GM12878 (cell line): Measurements from ENCODE around the gene FOXP3. TPM values are rescaled to one million over a fixed set of nuclear protein-coding genes. Genes with fewer than 3 reads are reported as not detected.

Experiments used
- ATAC-seq: fragments of 200-7000 bp; cut with Tn5 transposase; 3 replicates; pipeline ENCODE4 v1.9.1; 2020; ENCODE audit warnings: mild to moderate bottlenecking, moderate library complexity
- BruUV-seq: library from RNA; stranded (reverse); fragments of 400-500 nt; replicated peaks from 2 replicates; lab custom pipeline; 2021; lab: Mats Ljungman, UMichigan
- CTCF ChIA-PET: fragments of 300-600 bp; sonication (Branson Sonifier 250); formaldehyde crosslinking; extraction: SDS; loops from one replicate; lab custom pipeline; 2021; ENCODE audit warnings: inconsistent platforms; lab: Yijun Ruan, JAX
- POLR2A ChIA-PET: fragments of 350-600 bp; formaldehyde crosslinking; extraction: SDS; loops from one replicate; lab custom pipeline; 2021; ENCODE audit warnings: inconsistent platforms; lab: Charles Lee
- RAD21 ChIA-PET: fragments of 300-600 bp; sonication (Branson Sonifier 250); formaldehyde crosslinking; loops from one replicate; lab custom pipeline; 2023; ENCODE audit warnings: antibody characterized with exemption; ENCODE audit not compliant: unreplicated experiment; lab: Charles Lee
- SMC1A ChIA-PET: fragments of 300-600 bp; sonication (Branson Sonifier 250); formaldehyde crosslinking; loops from one replicate; lab custom pipeline; 2023; ENCODE audit not compliant: unreplicated experiment, uncharacterized antibody; lab: Charles Lee
- DNase-seq: peaks from one replicate; pipeline ENCODE4 v3.0.0-alpha.2; 2011; ENCODE audit warnings: low read depth, low spot score
- FAIRE-seq: peaks from 3 replicates; lab custom pipeline; 2011; peaks lifted over from hg19 to GRCh38; lab: Jason Lieb, UNC
- H2AFZ ChIP-seq: 2 replicates; pipeline ENCODE4 v1.6.0; 2011; ENCODE audit warnings: low read depth, low read length, control low read depth; ENCODE audit not compliant: control insufficient read depth
- H3K27ac ChIP-seq: 2 replicates; pipeline ENCODE4 v1.5.1; 2011; ENCODE audit warnings: control low read depth; ENCODE audit not compliant: control insufficient read depth, insufficient read depth
- H3K27me3 ChIP-seq, 2 experiments: replicated peaks in 1 of 2; 2 replicates each; pipeline versions ENCODE4 v1.6.0 to v1.6.1; 2011; ENCODE audit warnings: low read length in 1 of 2; ENCODE audit not compliant: control insufficient read depth in 2 of 2, insufficient read depth in 2 of 2
- H3K36me3 ChIP-seq, 2 experiments: 2 replicates each; pipeline ENCODE4 v1.5.1; 2011; ENCODE audit warnings: low read length in 1 of 2; ENCODE audit not compliant: control insufficient read depth in 2 of 2, insufficient read depth in 2 of 2
- H3K4me1 ChIP-seq: 2 replicates; pipeline ENCODE4 v1.6.1; 2011; ENCODE audit warnings: mild to moderate bottlenecking, low read length, moderate library complexity, mixed read lengths; ENCODE audit not compliant: control insufficient read depth, insufficient read depth
- H3K4me2 ChIP-seq: 2 replicates; pipeline ENCODE4 v1.6.0; 2011; ENCODE audit warnings: control low read depth; ENCODE audit not compliant: control insufficient read depth, insufficient read depth
- H3K4me3 ChIP-seq: fragments of 200-600 bp; sonication (generic); 2 replicates; pipeline ENCODE4 v1.5.1; 2016
- H3K79me2 ChIP-seq: 2 replicates; pipeline ENCODE4 v1.6.0; 2011; ENCODE audit warnings: low read length; ENCODE audit not compliant: control insufficient read depth, insufficient read depth
- H3K9ac ChIP-seq: 2 replicates; pipeline ENCODE4 v1.8.0; 2011; ENCODE audit warnings: low read length, control low read depth, mixed read lengths; ENCODE audit not compliant: control insufficient read depth, insufficient read depth
- H3K9me3 ChIP-seq: replicated peaks from 3 replicates; pipeline ENCODE4 v1.5.1; 2011; ENCODE audit warnings: mild to moderate bottlenecking, low read length; ENCODE audit not compliant: control insufficient read depth, insufficient read depth
- H4K20me1 ChIP-seq: 2 replicates; pipeline ENCODE4 v1.6.0; 2011; ENCODE audit not compliant: control insufficient read depth, insufficient read depth
- BCL3 ChIP-seq: IDR thresholded peaks from 2 replicates; pipeline ENCODE4 v1.6.1; 2011; ENCODE audit warnings: borderline replicate concordance, low read depth, mild to moderate bottlenecking, moderate library complexity, low read length; ENCODE audit not compliant: insufficient read depth, poor library complexity, severe bottlenecking
- CBX5 ChIP-seq: sonication (generic); IDR thresholded peaks from 2 replicates; pipeline ENCODE4 v1.6.1; 2016; ENCODE audit warnings: low read depth, moderate library complexity, mild to moderate bottlenecking, inconsistent platforms
- E2F4 ChIP-seq: IDR thresholded peaks from 2 replicates; pipeline ENCODE4 v1.6.1; 2012; ENCODE audit warnings: low read depth, low read length, improper control_type of control experiment
- HCFC1 ChIP-seq: fragments of 150-350 bp; IDR thresholded peaks from 2 replicates; pipeline ENCODE4 v1.6.1; 2014; ENCODE audit warnings: low read length
- HSF1 ChIP-seq: fragments of 150-350 bp; IDR thresholded peaks from 2 replicates; pipeline ENCODE4 v1.6.1; 2014; ENCODE audit warnings: mild to moderate bottlenecking, low read depth, low read length
- IKZF1 ChIP-seq: fragments of 450-650 bp; conservative IDR thresholded peaks from 2 replicates; pipeline ENCODE4 v1.6.1; 2017; ENCODE audit warnings: antibody characterized with exemption, mild to moderate bottlenecking
- KLF5 ChIP-seq: fragments of 450-650 bp; IDR thresholded peaks from 2 replicates; pipeline ENCODE4 v1.6.1; 2014; ENCODE audit warnings: mild to moderate bottlenecking; ENCODE audit not compliant: partially characterized antibody
- MXI1 ChIP-seq: fragments of 150-350 bp; IDR thresholded peaks from 2 replicates; pipeline ENCODE4 v1.6.1; 2011; ENCODE audit warnings: low read depth, mild to moderate bottlenecking, inconsistent platforms, low read length, improper control_type of control experiment
- MYC ChIP-seq: IDR thresholded peaks from 2 replicates; pipeline ENCODE4 v1.6.1; 2011; ENCODE audit warnings: mild to moderate bottlenecking, low read length, moderate library complexity, inconsistent platforms; ENCODE audit not compliant: insufficient read depth, insufficient replicate concordance, insufficient read length, severe bottlenecking
- NR2F1 ChIP-seq: fragments of 450-650 bp; conservative IDR thresholded peaks from 2 replicates; pipeline ENCODE4 v1.6.1; 2017; ENCODE audit warnings: mild to moderate bottlenecking
- PKNOX1 ChIP-seq: fragments of 450-650 bp; IDR thresholded peaks from 2 replicates; pipeline ENCODE4 v1.6.1; 2016; ENCODE audit warnings: mild to moderate bottlenecking
- RCOR1 ChIP-seq: conservative IDR thresholded peaks from 2 replicates; pipeline ENCODE4 v1.6.1; 2012; ENCODE audit warnings: low read depth, low read length, improper control_type of control experiment
- ZNF687 ChIP-seq: fragments of 450-650 bp; IDR thresholded peaks from 2 replicates; pipeline ENCODE4 v1.6.1; 2017; ENCODE audit warnings: mild to moderate bottlenecking, moderate library complexity
- whole genome bisulfite sequencing: methylation state at CpG from one replicate; pipeline ENCODE4 v1.1.6; 2016; ENCODE audit warnings: low lambda C conversion rate; ENCODE audit not compliant: insufficient replicate concordance, insufficient coverage; ENCODE audit errors: missing lambda C conversion rate; 5-methylcytosine and 5-hydroxymethylcytosine counted together
- in situ Hi-C: fragments of 300-500 bp; cut with MboI; formaldehyde crosslinking; loops from 9 replicates; pipeline ENCODE4 v1.14.3; 2018; ENCODE audit warnings: mixed read lengths
- intact Hi-C: fragments of 100-400 bp; cut with micrococcal nuclease; formaldehyde crosslinking; loops from one replicate; pipeline ENCODE4 v1.14.2; 2022; ENCODE audit not compliant: unreplicated experiment
- polyA plus RNA-seq, 11 experiments: library from polyadenylated mRNA; depleted of rRNA in 4 of 11; unstranded in 6 of 11; stranded (reverse) in 5 of 11; fragments of >200 nt; fragmentation: Nextera tagmentation in 4 of 11; fragmentation: Illumina TruSeq in 1 of 11; extraction: Ambion mirVana in 4 of 11; extraction: Trizol in 1 of 11; gene quantifications; 1 replicate in 1 of 11; 2 replicates in 10 of 11; pipeline versions ENCODE4 v1.2.1 to v1.2.3, GENCODE V29; 2011 to 2016; ENCODE audit warnings: inconsistent platforms in 2 of 11, missing spikeins in 2 of 11, low read depth in 1 of 11
- total RNA-seq, 4 experiments: library from RNA; depleted of rRNA in 3 of 4; stranded (reverse); fragments of >200 nt in 3 of 4; fragmentation: Illumina TruSeq in 1 of 4; extraction: Trizol in 1 of 4; gene quantifications; 2 replicates each; pipeline versions ENCODE4 v1.2.1 to v1.2.3, GENCODE V29; 2013 to 2021

Gene FOXP3
- total and polyA plus RNA-seq, 10 of the 15 experiments (the other 5 are each of a cell fraction or from before 2014, with no cell fraction given), result 0.02 to 0.21 (median 0.08) TPM; not detected in 3

- Histone ChIP-seq H3K9me3 (no peaks in the 10 kb centered on the region), H4K20me1 (no peaks in the 10 kb centered on the region), H3K4me3 (no peak overlapping the region), H3K36me3 (peaks cover 0 to 2% of the 10 kb centered on the region in 2 experiments; a peak in 2 of 4 replicates), H3K27ac (no peak overlapping the region), H3K27me3 (no peaks in the 10 kb centered on the region), H3K4me1 (no peaks in the 10 kb centered on the region), H2AFZ (no peak overlapping the region), H3K9ac (no peak overlapping the region), H3K79me2 (no peaks in the 10 kb centered on the region), H3K4me2 (no peak overlapping the region)
- in situ Hi-C loops, result no loop called here
- ChIA-PET CTCF (interaction anchor here (0.6 kb wide), 1 partner anchor 13 kb away, joined by 3 read pairs; the partner anchor contains the start of gene CCDC22), POLR2A (interaction anchor here (0.6 kb wide), 1 partner anchor 15 kb away, joined by 5 read pairs; no protein-coding TSS in a partner anchor), RAD21 (no interaction called here), SMC1A (no interaction called here)
- ATAC-seq (no peak), DNase-seq (no peak), FAIRE-seq (no peak)
- no TSS peak for BruUV-seq
- WGBS, result 76% methylated on average over 28 of the region's 28 CpGs
- intact Hi-C loops, result no loop called here
- TF ChIP-seq IKZF1 (no peak), ZNF687 (no peak), CBX5 (no peak), HSF1 (no peak), NR2F1 (no peak), MXI1 (no peak), PKNOX1 (no peak), BCL3 (no peak), HCFC1 (no peak), MYC (no peak), RCOR1 (no peak), KLF5 (no peak), E2F4 (no peak)
Measured at GRCh38 chrX:49247916-49248811, 16.3 kb downstream of the FOXP3 start.
